H9 (cell line): ENCODE results near the gene TSPAN11. TPM values are rescaled to one million over a fixed set of nuclear protein-coding genes. Genes with fewer than 3 reads are reported as not detected.
"Not testable (repeated sequence)": the region's sequence is repeated elsewhere in the genome, so short reads cannot be mapped to it uniquely, and the experiment has no call there.

ENCODE experiments used
- DNase-seq: peaks from one replicate; pipeline ENCODE4 v3.0.0-alpha.2; 2017
- H2AFZ ChIP-seq: one replicate; pipeline ENCODE4 v1.6.1; 2013; ENCODE audit warnings: mild to moderate bottlenecking, low read length, control low read depth, moderate library complexity
- H2AK5ac ChIP-seq: 2 replicates; pipeline ENCODE4 v1.6.1; 2013; ENCODE audit warnings: low read length, control low read depth, mixed read lengths; ENCODE audit not compliant: insufficient read length
- H2BK120ac ChIP-seq: one replicate; pipeline ENCODE4 v1.6.1; 2013; ENCODE audit warnings: low read depth, mild to moderate bottlenecking, low read length, control low read depth, inconsistent platforms; ENCODE audit not compliant: poor library complexity, severe bottlenecking
- H2BK12ac ChIP-seq: 2 replicates; pipeline ENCODE4 v1.6.1; 2013; ENCODE audit warnings: low read length, control low read depth, mixed read lengths, low read depth; ENCODE audit not compliant: insufficient read length
- H2BK15ac ChIP-seq: 2 replicates; pipeline ENCODE4 v1.6.1; 2013; ENCODE audit warnings: low read depth, low read length, control low read depth
- H2BK20ac ChIP-seq: one replicate; pipeline ENCODE4 v1.6.1; 2013; ENCODE audit warnings: low read depth, mild to moderate bottlenecking, low read length, control low read depth, inconsistent platforms; ENCODE audit not compliant: poor library complexity, severe bottlenecking
- H2BK5ac ChIP-seq: 2 replicates; pipeline ENCODE4 v1.6.1; 2013; ENCODE audit warnings: low read length, control low read depth, mixed read lengths; ENCODE audit not compliant: insufficient read length
- H3K14ac ChIP-seq: 2 replicates; pipeline ENCODE4 v1.6.1; 2013; ENCODE audit warnings: low read length, control low read depth; ENCODE audit not compliant: insufficient read depth
- H3K18ac ChIP-seq: 2 replicates; pipeline ENCODE4 v1.6.1; 2013; ENCODE audit warnings: low read depth, mild to moderate bottlenecking, mixed read lengths, low read length, control low read depth; ENCODE audit not compliant: insufficient read length
- H3K23ac ChIP-seq: 2 replicates; pipeline ENCODE4 v1.6.1; 2013; ENCODE audit warnings: low read length, control low read depth, mixed read lengths, low read depth; ENCODE audit not compliant: insufficient read length
- H3K23me2 ChIP-seq: 2 replicates; pipeline ENCODE4 v1.6.1; 2013; ENCODE audit warnings: low read depth, mild to moderate bottlenecking, mixed read lengths, low read length, control low read depth; ENCODE audit not compliant: insufficient read length, poor library complexity, severe bottlenecking
- H3K27ac ChIP-seq: 2 replicates; pipeline ENCODE4 v1.5.1; 2013; ENCODE audit warnings: low read length, control low read depth, mixed read lengths, low read depth; ENCODE audit not compliant: insufficient read length
- H3K27me3 ChIP-seq: 2 replicates; pipeline ENCODE4 v1.6.1; 2013; ENCODE audit warnings: low read length, control low read depth, inconsistent platforms; ENCODE audit not compliant: insufficient read depth
- H3K4ac ChIP-seq: 2 replicates; pipeline ENCODE4 v1.6.1; 2013; ENCODE audit warnings: low read depth, mild to moderate bottlenecking, control low read depth, inconsistent platforms, low read length, moderate library complexity
- H3K4me1 ChIP-seq: 2 replicates; pipeline ENCODE4 v1.6.1; 2013; ENCODE audit warnings: low read length, control low read depth, inconsistent platforms; ENCODE audit not compliant: insufficient read depth
- H3K4me2 ChIP-seq: 2 replicates; pipeline ENCODE4 v1.6.1; 2013; ENCODE audit warnings: low read length, control low read depth, mixed read lengths; ENCODE audit not compliant: insufficient read length, insufficient read depth
- H3K56ac ChIP-seq: 2 replicates; pipeline ENCODE4 v1.6.1; 2013; ENCODE audit warnings: low read depth, mild to moderate bottlenecking, mixed read lengths, low read length, control low read depth; ENCODE audit not compliant: insufficient read length
- H3K79me1 ChIP-seq: 2 replicates; pipeline ENCODE4 v1.6.1; 2013; ENCODE audit warnings: low read depth, mild to moderate bottlenecking, moderate library complexity, low read length, control low read depth, inconsistent platforms; ENCODE audit not compliant: insufficient read depth, poor library complexity, severe bottlenecking
- H3K79me2 ChIP-seq: 2 replicates; pipeline ENCODE4 v1.6.1; 2013; ENCODE audit warnings: low read length, control low read depth, inconsistent platforms; ENCODE audit not compliant: insufficient read depth
- H3K9ac ChIP-seq: 2 replicates; pipeline ENCODE4 v1.6.1; 2013; ENCODE audit warnings: low read length, control low read depth, mixed read lengths; ENCODE audit not compliant: insufficient read length; ENCODE audit errors: extremely low read depth
- H3K9me3 ChIP-seq: one replicate; pipeline ENCODE4 v1.6.1; 2013; ENCODE audit warnings: low read depth, low read length, inconsistent platforms; ENCODE audit not compliant: control insufficient read depth
- H3T11ph ChIP-seq: one replicate; pipeline ENCODE4 v1.6.1; 2013; ENCODE audit warnings: mild to moderate bottlenecking, low read length, control low read depth, inconsistent platforms
- H4K20me1 ChIP-seq: one replicate; pipeline ENCODE4 v1.6.1; 2013; ENCODE audit not compliant: control insufficient read depth, insufficient read length, insufficient read depth
- H4K5ac ChIP-seq: 2 replicates; pipeline ENCODE4 v1.6.1; 2013; ENCODE audit warnings: low read depth, mild to moderate bottlenecking, mixed read lengths, low read length, control low read depth; ENCODE audit not compliant: insufficient read length
- H4K8ac ChIP-seq: replicated peaks from 2 replicates; pipeline ENCODE4 v1.6.1; 2013; ENCODE audit warnings: low read length, control low read depth, mixed read lengths, low read depth; ENCODE audit not compliant: insufficient read length
- H4K91ac ChIP-seq: 2 replicates; pipeline ENCODE4 v1.6.1; 2013; ENCODE audit warnings: low read depth, mild to moderate bottlenecking, moderate library complexity, mixed read lengths, low read length, control low read depth; ENCODE audit not compliant: insufficient read length
- H3K27ac Mint-ChIP-seq, 3 experiments: 2 replicates in 2 of 3; 3 replicates in 1 of 3; pipeline ENCODE4 v1.8.0; 2020 to 2021; ENCODE audit warnings: mixed read lengths in 3 of 3, mild to moderate bottlenecking in 1 of 3, moderate library complexity in 1 of 3
- H3K27me3 Mint-ChIP-seq: 2 replicates; pipeline ENCODE4 v1.8.0; 2021; ENCODE audit warnings: low read depth, mild to moderate bottlenecking, moderate library complexity, mixed read lengths
- H3K36me3 Mint-ChIP-seq, 3 experiments: 2 replicates in 2 of 3; 3 replicates in 1 of 3; pipeline ENCODE4 v1.8.0; 2020 to 2021; ENCODE audit warnings: low read depth in 3 of 3, mixed read lengths in 3 of 3; ENCODE audit not compliant: insufficient read depth in 1 of 3
- H3K4me1 Mint-ChIP-seq, 2 experiments: 2 replicates each; pipeline ENCODE4 v1.8.0; 2020; ENCODE audit warnings: mixed read lengths in 2 of 2
- H3K4me3 Mint-ChIP-seq, 2 experiments: 2 replicates in 1 of 2; 3 replicates in 1 of 2; pipeline ENCODE4 v1.8.0; 2020 to 2021; ENCODE audit warnings: mild to moderate bottlenecking in 2 of 2, mixed read lengths in 2 of 2, moderate library complexity in 1 of 2
- H3K9me3 Mint-ChIP-seq, 2 experiments: 2 replicates in 1 of 2; 3 replicates in 1 of 2; pipeline ENCODE4 v1.8.0; 2020; ENCODE audit warnings: mild to moderate bottlenecking in 2 of 2, mixed read lengths in 2 of 2, moderate library complexity in 1 of 2
- CTCF ChIP-seq: fragments of 200-600 bp; sonication (generic); conservative IDR thresholded peaks from 3 replicates; pipeline ENCODE4 v1.8.0; 2021; ENCODE audit warnings: antibody characterized with exemption, mild to moderate bottlenecking
- WGBS: extraction: QIAGEN DNeasy Blood & Tissue Kit; methylation state at CpG from one replicate; pipeline ENCODE4 v1.1.7; 2013; ENCODE audit warnings: missing lambda C conversion rate, low lambda C conversion rate, mixed read lengths; ENCODE audit not compliant: insufficient read length; ENCODE audit errors: extremely low coverage; 5-methylcytosine and 5-hydroxymethylcytosine counted together
- total RNA-seq: library from RNA; stranded (reverse); gene quantifications from 2 replicates; pipeline ENCODE4 v1.2.1, GENCODE V29; 2021

TSPAN11 gene
- total RNA-seq, 1 experiment from 2014 or later, result 4.2 TPM

- no peak overlapping the region for H4K5ac ChIP-seq
- DNase-seq, result no peak
Measured at GRCh38 chr12:31011746-31012566, 85.4 kb downstream of the TSPAN11 start.

GRCh38 chr12:31012567-31012891, 86.0 kb downstream of the TSPAN11 start:
- not testable (repeated sequence) for H3K4me1 ChIP-seq, H3K27me3 Mint-ChIP-seq

More at GRCh38 chr12:31011746-31012566, 85.4 kb downstream of the TSPAN11 start:
- no peaks in the 10 kb centered on the region for H3K23me2 ChIP-seq
- H3K27me3 ChIP-seq, result no peaks in the 10 kb centered on the region
- no peak overlapping the region for H2AK5ac ChIP-seq
- Mint-ChIP-seq H3K36me3 (no peaks in the 10 kb centered on the region; a peak in 1 of 7 replicates), H3K27ac (peak overlapping the region in 1 of 3 experiments; percentile 68; a peak in 1 of 7 replicates), H3K9me3 (no peaks in the 10 kb centered on the region), H3K27me3 (peaks cover 4% of the 10 kb centered on the region; the same call in 1 of the 2 replicates), H3K4me1 (peaks cover 14 to 19% of the 10 kb centered on the region in 2 experiments), H3K4me3 (no peak overlapping the region)
- no peak overlapping the region for H3T11ph ChIP-seq
- no peak overlapping the region for H3K27ac ChIP-seq
- no peaks in the 10 kb centered on the region for H3K9me3 ChIP-seq
- H3K14ac ChIP-seq, result no peak overlapping the region
- WGBS, result no CpG with 5 or more reads among the region's 11 CpGs
- peak; percentile 50; the same call in 2 of the 3 replicates for TF ChIP-seq CTCF
- H3K9ac ChIP-seq, result no peak overlapping the region
- no peak overlapping the region for H3K23ac ChIP-seq
- no peak overlapping the region for H2AFZ ChIP-seq
- H2BK20ac ChIP-seq, result no peak overlapping the region
- no peak overlapping the region for H3K18ac ChIP-seq
- no peak overlapping the region for H2BK15ac ChIP-seq
- no peak overlapping the region for H2BK120ac ChIP-seq
- H4K20me1 ChIP-seq, result no peaks in the 10 kb centered on the region
- no peaks in the 10 kb centered on the region for H3K79me1 ChIP-seq
- H4K91ac ChIP-seq, result no peak overlapping the region
- no peak overlapping the region for H3K4ac ChIP-seq
- H3K4me1 ChIP-seq, result no peaks in the 10 kb centered on the region
- no peak overlapping the region for H4K8ac ChIP-seq
- no peak overlapping the region for H2BK5ac ChIP-seq
- H3K79me2 ChIP-seq, result no peaks in the 10 kb centered on the region
- H2BK12ac ChIP-seq, result no peak overlapping the region
- no peak overlapping the region for H3K4me2 ChIP-seq
- H3K56ac ChIP-seq, result no peak overlapping the region

More at GRCh38 chr12:31012567-31012891, 86.0 kb downstream of the TSPAN11 start:
- WGBS, result no CpG with 5 or more reads among the region's 7 CpGs
- H2BK20ac ChIP-seq, H3K4me3 Mint-ChIP-seq, H3K9me3 ChIP-seq, H3K9ac ChIP-seq, H3K56ac ChIP-seq, H2BK5ac ChIP-seq, H2AFZ ChIP-seq, H3K18ac ChIP-seq, H3K79me1 ChIP-seq, H4K8ac ChIP-seq, H3K14ac ChIP-seq, H3K27me3 ChIP-seq, H3K27ac Mint-ChIP-seq, H4K91ac ChIP-seq, H2AK5ac ChIP-seq, H3K9me3 Mint-ChIP-seq, H3T11ph ChIP-seq, H3K36me3 Mint-ChIP-seq, H2BK120ac ChIP-seq, H3K79me2 ChIP-seq, H2BK12ac ChIP-seq, H4K5ac ChIP-seq, H3K27ac ChIP-seq, DNase-seq, H3K23me2 ChIP-seq, H4K20me1 ChIP-seq, H3K23ac ChIP-seq, H2BK15ac ChIP-seq, H3K4me2 ChIP-seq, H3K4ac ChIP-seq: not testable (repeated sequence)
- peaks cover 16 to 25% of the 10 kb centered on the region in 2 experiments for H3K4me1 Mint-ChIP-seq
